Measurements from ENCODE around the gene FADS1. TPM values are rescaled to one million over a fixed set of nuclear protein-coding genes. Genes with fewer than 3 reads are reported as not detected.

Gene FADS1
- total RNA-seq, 1 donor from 2014 or later: 47.1 TPM

- H3K27ac ChIP-seq: no peak overlapping the region
- no peaks in the 10 kb centered on the region for H3K27me3 ChIP-seq
- TF ChIP-seq CTCF (IDR thresholded peaks at IDR 0.05): no peak
- intact Hi-C loops (cut with DNase I): no loop called here
- no peak for DNase-seq (ENCODE audit: low spot score in 2 of 2)
- H3K4me3 ChIP-seq: no peak overlapping the region
- peaks cover 47 to 70% of the 10 kb centered on the region in 2 donors for H3K36me3 ChIP-seq
- H3K9me3 ChIP-seq: no peaks in the 10 kb centered on the region
- H3K4me1 ChIP-seq: no peaks in the 10 kb centered on the region
These were observed 25.7 kb upstream of the FADS1 start for GRCh38 chr11:61842528-61842820.

- no peak for TF ChIP-seq CTCF (IDR thresholded peaks at IDR 0.05)
- Histone ChIP-seq H3K9me3 (no peaks in the 10 kb centered on the region), H3K36me3 (peaks cover 45 to 66% of the 10 kb centered on the region in 2 donors), H3K4me1 (no peaks in the 10 kb centered on the region), H3K27me3 (no peaks in the 10 kb centered on the region), H3K27ac (no peak overlapping the region), H3K4me3 (no peak overlapping the region)
- no peak for DNase-seq (ENCODE audit: low spot score in 2 of 2)
- intact Hi-C loops (cut with DNase I): no loop called here
These were observed 25.1 kb upstream of the FADS1 start for GRCh38 chr11:61841636-61842527.

GRCh38 chr11:61840371-61840770, 23.6 kb upstream of the FADS1 start:
- Histone ChIP-seq H3K27ac (no peak overlapping the region), H3K9me3 (no peaks in the 10 kb centered on the region), H3K4me3 (no peak overlapping the region), H3K4me1 (peaks cover 0 to 1% of the 10 kb centered on the region in 2 donors), H3K36me3 (peaks cover 45 to 62% of the 10 kb centered on the region in 2 donors), H3K27me3 (no peaks in the 10 kb centered on the region)
- DNase-seq (ENCODE audit: low spot score in 2 of 2): no peak
- TF ChIP-seq CTCF (IDR thresholded peaks at IDR 0.05): no peak
- intact Hi-C loops (cut with DNase I): no loop called here

GRCh38 chr11:61839742-61840141, 22.9 kb upstream of the FADS1 start:
- Histone ChIP-seq H3K27me3 (no peaks in the 10 kb centered on the region), H3K9me3 (no peaks in the 10 kb centered on the region), H3K4me1 (peaks cover 0 to 8% of the 10 kb centered on the region in 2 donors), H3K27ac (no peak overlapping the region), H3K36me3 (peaks cover 45 to 58% of the 10 kb centered on the region in 2 donors), H3K4me3 (no peak overlapping the region)
- no peak for TF ChIP-seq CTCF (IDR thresholded peaks at IDR 0.05)
- DNase-seq (ENCODE audit: low spot score in 2 of 2): no peak
- intact Hi-C loops (cut with DNase I): no loop called here

GRCh38 chr11:61838921-61839320, 22.1 kb upstream of the FADS1 start:
- DNase-seq (ENCODE audit: low spot score in 2 of 2): no peak
- intact Hi-C loops (cut with DNase I): no loop called here
- no peaks in the 10 kb centered on the region for H3K27me3 ChIP-seq
- H3K36me3 ChIP-seq: peaks cover 41 to 50% of the 10 kb centered on the region in 2 donors
- H3K4me1 ChIP-seq: peaks cover 0 to 16% of the 10 kb centered on the region in 2 donors
- no peak overlapping the region for H3K27ac ChIP-seq
- H3K4me3 ChIP-seq: no peak overlapping the region
- no peaks in the 10 kb centered on the region for H3K9me3 ChIP-seq
- no peak for TF ChIP-seq CTCF (IDR thresholded peaks at IDR 0.05)
